GM19452 (cell line): ENCODE measurements around the gene JUND.

Experiments used
- ATAC-seq: cut with Tn5 transposase; IDR thresholded peaks from one replicate; pipeline ENCODE4 v1.9.1; 2021; ENCODE audit not compliant: unreplicated experiment

Gene JUND

GRCh38 chr19:18271433-18271841 is 10.0 kb downstream of the JUND start:
- no peak for ATAC-seq

DNA sequence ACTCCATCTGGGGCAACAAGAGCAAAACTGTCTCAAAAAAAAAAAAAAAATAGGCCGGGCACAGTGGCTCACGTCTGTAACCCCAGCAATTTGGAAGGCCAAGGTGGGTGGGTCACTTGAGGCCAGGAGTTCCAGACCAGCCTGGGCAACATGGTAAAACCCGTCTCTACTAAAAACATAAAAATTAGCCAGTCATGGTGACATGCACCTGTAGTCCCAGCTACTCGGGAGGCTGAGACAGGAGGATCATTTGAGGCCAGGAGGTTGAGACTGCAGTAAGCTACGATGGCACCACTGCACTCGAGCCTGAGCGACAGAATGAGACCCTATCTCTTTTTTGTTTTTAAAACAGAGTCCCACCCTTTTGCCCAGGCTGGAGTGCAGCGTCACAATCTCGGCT is 11.1 kb downstream of the JUND start:
- ATAC-seq = no peak

DNA sequence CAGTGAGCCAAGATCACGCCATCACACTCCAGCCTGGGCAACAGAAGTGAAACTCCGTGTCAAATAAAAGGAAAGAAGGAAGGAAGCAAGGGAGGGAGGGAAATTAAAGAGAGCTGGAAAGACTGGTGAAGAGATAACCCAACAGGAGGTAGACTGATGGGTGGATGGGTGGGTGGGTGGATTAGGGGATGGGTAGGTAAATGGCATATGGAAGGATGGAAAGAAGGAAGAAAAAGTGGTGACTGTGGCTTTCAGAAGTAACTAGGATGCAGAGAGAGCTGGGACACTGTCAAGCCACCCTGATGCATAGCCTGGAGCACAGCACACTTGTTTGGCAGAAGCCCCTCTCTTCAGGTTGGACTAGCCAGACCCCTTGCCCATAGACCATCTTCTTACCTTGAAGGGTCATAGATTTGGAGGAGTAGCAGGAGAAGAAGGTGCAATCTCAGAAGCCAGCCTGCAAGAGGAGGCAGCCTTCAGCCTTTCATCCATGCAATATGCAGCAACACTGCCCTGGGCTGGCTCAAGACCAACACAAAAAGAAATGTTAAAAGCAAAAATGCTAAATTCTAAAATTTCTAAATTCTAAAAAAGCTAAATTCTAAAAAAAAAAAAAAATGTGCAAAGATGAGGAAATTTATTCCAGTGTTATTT is 12.2 kb downstream of the JUND start:
- ATAC-seq = no peak

DNA sequence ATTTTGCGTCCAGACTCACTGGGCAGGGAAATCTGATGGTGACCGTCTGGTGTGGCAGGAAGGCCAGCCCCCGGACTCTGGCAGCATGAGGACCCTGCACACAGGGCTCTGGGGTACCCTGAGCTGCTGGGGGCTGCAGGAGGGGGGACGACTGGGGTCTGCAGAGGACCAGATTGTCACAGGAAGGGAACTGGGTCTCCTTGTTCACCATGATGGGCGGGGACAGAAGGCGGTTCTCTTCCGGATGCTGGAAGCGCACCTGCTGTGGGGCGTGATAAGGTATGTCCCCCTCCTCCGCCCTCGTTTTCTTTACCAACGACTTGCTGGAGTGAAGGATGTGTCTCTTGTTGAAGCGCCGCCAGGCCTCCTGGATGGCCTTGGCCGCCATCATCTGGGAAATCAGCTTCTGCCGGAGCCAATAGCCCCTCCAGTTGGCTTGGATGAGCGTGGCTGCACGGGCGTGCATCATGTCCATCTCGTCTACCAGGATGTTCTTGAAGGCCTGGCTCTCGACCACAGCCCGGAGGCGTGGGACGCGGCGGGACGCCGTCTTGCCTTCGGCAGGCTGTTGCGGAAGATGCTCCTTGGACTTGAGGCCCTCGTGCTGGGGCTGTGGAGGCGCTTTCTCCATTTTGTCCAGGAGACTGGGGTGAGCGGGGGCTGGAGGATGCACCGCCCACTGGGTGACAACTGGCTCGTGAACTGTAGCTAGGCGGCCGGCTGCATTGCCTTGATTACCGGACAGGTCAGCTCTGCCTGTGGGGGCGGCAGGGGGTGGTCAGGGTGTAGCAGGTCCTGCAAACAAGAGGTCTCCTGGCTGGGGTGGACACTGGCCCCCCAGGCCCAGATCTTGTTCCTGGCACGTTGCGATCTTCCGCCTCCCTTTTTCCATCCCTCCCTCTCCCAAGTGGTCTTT is 14.4 kb downstream of the JUND start:
- ATAC-seq = no peak

DNA sequence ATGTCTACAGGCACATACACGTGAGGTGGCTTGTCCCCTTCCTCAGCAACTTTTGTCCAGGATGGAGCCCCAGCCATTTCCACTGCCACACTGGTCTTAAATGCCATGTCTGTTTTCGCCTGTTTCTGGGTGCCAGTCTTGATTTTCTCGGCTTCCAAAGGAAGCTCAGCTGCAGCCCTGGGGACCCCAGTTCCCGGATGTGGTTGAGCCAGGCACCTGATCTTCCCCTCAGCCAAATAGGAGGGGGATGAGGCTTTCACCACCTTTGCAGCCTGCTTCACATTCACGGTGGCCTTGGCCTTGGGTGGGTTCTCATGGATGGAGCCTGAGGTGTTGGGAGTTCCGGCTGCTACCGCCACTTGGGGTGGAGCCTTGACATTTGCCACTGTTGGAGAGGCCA is 15.8 kb downstream of the JUND start:
- ATAC-seq = no peak

- ATAC-seq = no peak
Measured at GRCh38 chr19:18264971-18265540, 16.4 kb downstream of the JUND start.

- ATAC-seq = no peak
Measured at GRCh38 chr19:18264137-18264854, 17.1 kb downstream of the JUND start.

DNA sequence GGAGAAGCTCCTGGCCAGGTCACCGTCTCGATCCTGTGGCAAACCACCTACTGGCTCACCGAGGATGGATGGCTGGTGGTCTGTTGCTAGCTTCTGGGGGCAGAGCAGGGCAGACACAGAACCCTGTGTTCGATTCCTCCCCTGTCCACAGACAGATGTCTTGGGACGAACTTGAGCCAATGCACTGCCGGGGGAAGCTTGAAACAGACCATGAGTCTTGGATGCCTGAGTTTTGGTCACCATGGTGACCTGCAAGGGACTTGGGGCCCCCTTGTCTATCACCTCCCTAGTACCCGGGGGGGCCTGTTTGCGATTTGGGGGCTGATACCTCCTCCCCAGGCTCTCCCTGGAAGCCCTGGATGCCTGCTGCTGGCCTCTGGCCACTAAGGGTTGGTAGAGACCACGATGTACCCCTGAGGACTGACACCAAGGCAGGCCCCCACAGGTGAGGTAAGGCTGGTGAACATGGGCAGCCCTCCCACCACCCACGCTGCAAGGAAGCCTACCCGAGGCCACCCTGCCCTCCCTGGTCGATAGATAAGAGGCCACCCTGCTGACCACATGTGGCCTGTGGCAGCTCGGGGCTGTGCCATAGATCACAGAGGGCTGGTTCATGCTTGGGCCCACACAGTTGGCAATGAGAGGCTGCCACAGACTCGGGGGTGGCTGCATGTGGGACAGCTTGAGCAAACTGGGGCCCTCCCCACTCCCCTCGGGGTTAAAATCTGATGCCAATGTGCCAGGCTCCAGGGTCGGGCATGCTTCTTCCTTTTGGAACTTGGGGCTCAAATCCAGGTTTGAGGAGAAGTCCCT is 17.9 kb downstream of the JUND start:
- ATAC-seq = no peak

DNA sequence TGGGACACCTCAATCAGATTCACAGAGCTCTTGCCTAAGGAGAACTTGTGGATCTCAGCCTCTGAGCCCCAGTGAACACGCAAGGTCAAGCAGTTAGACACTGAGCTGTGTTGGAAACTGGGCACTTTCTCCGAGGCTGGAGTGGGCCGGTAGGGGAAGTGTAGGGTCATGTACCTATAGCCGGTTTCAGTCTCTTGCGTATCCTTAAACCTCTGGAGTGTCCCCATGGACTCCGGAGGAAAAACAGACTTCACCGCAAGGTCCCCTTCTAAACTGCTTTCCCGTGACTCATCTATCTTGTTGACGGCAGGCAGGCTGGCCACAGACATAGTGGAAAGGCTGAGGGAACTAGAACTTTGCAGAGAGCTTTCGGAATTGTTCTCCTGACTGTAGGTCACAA is 18.5 kb downstream of the JUND start:
- ATAC-seq = no peak

- no peak for ATAC-seq
Measured at GRCh38 chr19:18262144-18262543, 19.3 kb downstream of the JUND start.

GRCh38 chr19:18261474-18261873 is 19.9 kb downstream of the JUND start:
- ATAC-seq = no peak

GRCh38 chr19:18259893-18260292 is 21.5 kb downstream of the JUND start:
- ATAC-seq = no peak

DNA sequence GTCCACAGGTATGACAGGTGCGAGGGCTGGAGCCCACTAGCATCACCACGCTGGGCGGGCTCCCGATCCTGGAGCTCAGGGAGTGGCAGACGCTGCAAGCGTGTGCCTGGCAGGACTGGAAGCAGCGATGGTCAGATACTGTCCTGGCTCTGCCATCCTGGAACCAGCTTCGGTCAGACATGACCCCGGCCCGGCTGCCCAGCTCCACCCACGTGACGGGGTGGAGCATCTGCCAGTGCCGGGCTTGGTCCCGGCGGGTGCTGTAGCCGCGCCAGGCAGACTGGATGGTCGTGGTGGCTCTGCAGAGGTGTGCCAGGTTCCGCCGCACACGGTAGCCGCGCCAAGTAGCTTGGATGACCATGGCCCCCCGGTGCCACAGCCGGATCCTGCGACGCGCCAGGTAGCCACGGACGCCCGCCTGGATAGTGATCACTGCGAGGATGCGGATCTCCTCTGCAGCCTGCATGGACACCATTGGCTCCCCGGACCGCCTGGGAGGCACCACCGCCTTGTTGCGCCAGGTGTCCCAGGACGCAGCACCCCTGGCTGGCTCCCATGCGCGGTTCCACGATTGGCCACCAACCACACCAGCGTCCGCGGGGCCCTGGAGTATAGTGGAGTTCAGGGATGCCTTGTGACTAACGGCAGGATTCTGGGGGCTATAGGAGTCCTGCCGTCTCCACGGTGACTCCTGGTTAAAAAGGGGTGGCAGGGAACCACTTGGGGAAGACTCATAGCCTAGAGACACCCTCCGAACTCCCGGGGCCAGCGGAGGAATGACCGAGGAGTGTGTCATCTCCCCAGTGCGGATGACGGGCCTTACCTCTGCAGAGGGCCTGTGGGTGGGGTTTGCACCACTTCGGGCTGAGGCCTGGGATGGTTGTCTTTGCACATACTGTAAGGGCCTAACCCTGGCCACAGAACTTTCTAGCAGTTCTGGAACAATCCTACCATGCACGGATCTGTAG is 23.6 kb downstream of the JUND start:
- ATAC-seq = no peak

GRCh38 chr19:18254546-18255503 is 26.6 kb downstream of the JUND start:
- ATAC-seq = no peak

- no peak for ATAC-seq
Measured at GRCh38 chr19:18253716-18254115, 27.7 kb downstream of the JUND start.

DNA sequence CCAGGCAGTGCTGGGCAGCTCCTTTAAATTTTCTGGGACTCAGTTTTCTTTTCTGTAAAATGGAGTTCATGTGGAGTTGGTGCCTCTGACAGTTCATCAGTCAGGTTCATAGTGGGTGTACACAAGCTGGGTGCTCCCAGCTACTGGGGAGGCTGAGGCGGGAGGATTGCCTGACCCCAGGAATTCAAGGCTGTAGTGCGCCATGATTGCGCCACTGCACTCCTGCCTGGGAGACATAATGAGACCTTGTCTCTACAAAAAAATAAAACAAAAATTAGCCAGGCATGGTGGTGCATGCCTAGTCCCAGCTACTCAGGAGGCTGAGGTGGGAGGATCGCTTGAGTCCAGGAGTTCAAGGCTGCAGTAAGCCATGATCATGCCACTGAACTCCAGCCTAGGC is 28.3 kb downstream of the JUND start:
- no peak for ATAC-seq

- no peak for ATAC-seq
Measured at GRCh38 chr19:18252370-18252717, 29.1 kb downstream of the JUND start.

GRCh38 chr19:18251587-18252369 is 29.6 kb downstream of the JUND start:
- no peak for ATAC-seq
